ENCODE measurements around the gene MEPCE. TPM values are rescaled to one million over a fixed set of nuclear protein-coding genes. Genes with fewer than 3 reads are reported as not detected.

MEPCE gene
- total and polyA plus RNA-seq, 2 experiments from 2014 or later: 15.8 to 23.1 TPM

DNA sequence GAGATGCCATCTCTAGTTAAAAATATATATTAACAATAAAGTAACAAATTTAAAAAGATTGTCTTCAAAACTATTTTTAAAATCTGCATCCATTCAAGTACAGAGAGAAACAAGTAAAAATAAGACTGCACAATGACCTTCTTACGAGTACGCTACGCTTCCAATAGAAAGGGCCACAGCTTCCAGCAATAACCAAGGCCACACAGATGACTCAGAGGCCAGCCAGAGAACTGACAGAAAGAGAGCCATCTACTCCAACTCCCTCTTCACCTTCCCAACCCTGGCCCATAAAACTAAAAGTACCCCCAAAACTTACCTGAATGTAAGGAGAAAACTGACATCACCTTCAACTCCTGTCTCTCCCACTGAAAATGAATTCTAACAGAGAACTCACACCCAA, 29.6 kb upstream of the MEPCE start:
- Histone ChIP-seq H2AFZ (no peak overlapping the region), H3K79me2 (no peaks in the 10 kb centered on the region), H3K9me3 (ENCODE audit: low read depth) (no peaks in the 10 kb centered on the region), H3K27me3 (no peaks in the 10 kb centered on the region), H3K4me1 (ENCODE audit: insufficient read depth) (no peaks in the 10 kb centered on the region), H3K4me3 (no peak overlapping the region), H3K9me2 (replicated peaks; ENCODE audit: insufficient read depth) (no peaks in the 10 kb centered on the region), H3K4me2 (no peak overlapping the region), H3K36me3 (replicated peaks; ENCODE audit: insufficient read depth, low read depth) (no peaks in the 10 kb centered on the region), H3K27ac (no peak overlapping the region), H4K20me1 (ENCODE audit: insufficient read depth, poor library complexity, severe bottlenecking) (no peaks in the 10 kb centered on the region)
- TF ChIP-seq, protein P1, sequence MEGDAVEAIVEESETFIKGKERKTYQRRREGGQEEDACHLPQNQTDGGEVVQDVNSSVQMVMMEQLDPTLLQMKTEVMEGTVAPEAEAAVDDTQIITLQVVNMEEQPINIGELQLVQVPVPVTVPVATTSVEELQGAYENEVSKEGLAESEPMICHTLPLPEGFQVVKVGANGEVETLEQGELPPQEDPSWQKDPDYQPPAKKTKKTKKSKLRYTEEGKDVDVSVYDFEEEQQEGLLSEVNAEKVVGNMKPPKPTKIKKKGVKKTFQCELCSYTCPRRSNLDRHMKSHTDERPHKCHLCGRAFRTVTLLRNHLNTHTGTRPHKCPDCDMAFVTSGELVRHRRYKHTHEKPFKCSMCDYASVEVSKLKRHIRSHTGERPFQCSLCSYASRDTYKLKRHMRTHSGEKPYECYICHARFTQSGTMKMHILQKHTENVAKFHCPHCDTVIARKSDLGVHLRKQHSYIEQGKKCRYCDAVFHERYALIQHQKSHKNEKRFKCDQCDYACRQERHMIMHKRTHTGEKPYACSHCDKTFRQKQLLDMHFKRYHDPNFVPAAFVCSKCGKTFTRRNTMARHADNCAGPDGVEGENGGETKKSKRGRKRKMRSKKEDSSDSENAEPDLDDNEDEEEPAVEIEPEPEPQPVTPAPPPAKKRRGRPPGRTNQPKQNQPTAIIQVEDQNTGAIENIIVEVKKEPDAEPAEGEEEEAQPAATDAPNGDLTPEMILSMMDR (IDR thresholded peaks at IDR 0.05; ENCODE audit: poor library complexity): no peak
- TF ChIP-seq EZH2phosphoT487 (IDR thresholded peaks at IDR 0.05; ENCODE audit: low read depth, severe bottlenecking, unreplicated experiment) (no peak), EZH2 (IDR thresholded peaks at IDR 0.05; ENCODE audit: borderline replicate concordance) (no peak)
- no peak for DNase-seq (ENCODE audit: low spot score)
- 96% methylated on average over 3 of the region's 3 CpGs for WGBS (ENCODE audit: low lambda C conversion rate, missing lambda C conversion rate)

DNA sequence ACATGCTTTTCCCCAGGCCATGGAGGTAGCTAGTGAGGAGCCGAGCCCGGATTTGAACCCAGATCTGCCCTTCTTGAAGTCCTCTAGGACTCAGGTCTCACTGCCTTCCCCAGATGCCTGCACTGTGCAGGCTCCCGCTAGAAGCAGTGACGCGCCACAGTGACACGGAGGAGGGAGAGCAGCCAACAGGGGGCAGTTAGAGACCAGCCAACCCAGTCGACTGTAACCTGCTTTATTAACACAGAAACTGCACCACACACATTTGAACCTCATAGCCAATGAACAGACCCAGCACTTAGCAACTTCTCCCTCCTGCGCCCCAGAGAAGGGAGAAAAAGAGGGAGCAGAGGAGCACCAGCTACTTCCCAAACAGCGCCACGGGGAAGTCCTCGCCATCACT, 29.0 kb upstream of the MEPCE start:
- no peaks in the 10 kb centered on the region for H3K9me3 ChIP-seq (ENCODE audit: low read depth)
- TF ChIP-seq EZH2phosphoT487 (IDR thresholded peaks at IDR 0.05; ENCODE audit: low read depth, severe bottlenecking, unreplicated experiment) (no peak), EZH2 (IDR thresholded peaks at IDR 0.05; ENCODE audit: borderline replicate concordance) (no peak)
- TF ChIP-seq, protein P1 (IDR thresholded peaks at IDR 0.05; ENCODE audit: poor library complexity): peak; percentile 15
- no peaks in the 10 kb centered on the region for H3K36me3 ChIP-seq (replicated peaks; ENCODE audit: insufficient read depth, low read depth)
- H2AFZ ChIP-seq: no peak overlapping the region
- H3K27ac ChIP-seq: no peak overlapping the region
- H3K27me3 ChIP-seq: no peaks in the 10 kb centered on the region
- no peak overlapping the region for H3K4me2 ChIP-seq
- no peak overlapping the region for H3K4me3 ChIP-seq
- no peaks in the 10 kb centered on the region for H3K4me1 ChIP-seq (ENCODE audit: insufficient read depth)
- H3K9me2 ChIP-seq (replicated peaks; ENCODE audit: insufficient read depth): no peaks in the 10 kb centered on the region
- H3K79me2 ChIP-seq: no peaks in the 10 kb centered on the region
- no peak for DNase-seq (ENCODE audit: low spot score)
- 69% methylated on average over 11 of the region's 11 CpGs for WGBS (ENCODE audit: low lambda C conversion rate, missing lambda C conversion rate)
- H4K20me1 ChIP-seq (ENCODE audit: insufficient read depth, poor library complexity, severe bottlenecking): no peaks in the 10 kb centered on the region

DNA sequence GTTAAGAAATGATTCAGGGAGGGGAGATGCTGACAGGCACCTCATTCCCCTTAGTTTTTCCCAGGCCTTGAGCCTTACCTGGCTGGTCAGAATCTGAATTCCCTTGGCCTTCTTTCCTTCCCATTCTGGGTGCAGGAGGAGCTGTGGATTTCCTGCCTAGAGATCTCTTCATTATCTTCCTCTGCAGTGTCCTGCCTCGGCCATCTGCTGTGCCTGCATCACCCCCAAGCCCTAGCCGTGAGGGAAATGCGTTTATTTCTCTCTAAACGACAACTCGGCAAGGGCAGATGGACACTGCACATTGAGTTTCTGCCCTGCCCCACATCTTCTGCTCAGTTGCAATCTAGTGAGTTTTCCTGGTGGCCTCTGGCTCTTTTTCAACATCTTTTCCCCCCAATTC, 27.8 kb upstream of the MEPCE start:
- Histone ChIP-seq H3K4me1 (ENCODE audit: insufficient read depth) (no peaks in the 10 kb centered on the region), H3K79me2 (no peaks in the 10 kb centered on the region), H3K4me2 (no peak overlapping the region), H3K36me3 (replicated peaks; ENCODE audit: insufficient read depth, low read depth) (no peaks in the 10 kb centered on the region), H3K4me3 (no peak overlapping the region), H3K9me3 (ENCODE audit: low read depth) (no peaks in the 10 kb centered on the region), H2AFZ (no peak overlapping the region), H4K20me1 (ENCODE audit: insufficient read depth, poor library complexity, severe bottlenecking) (no peaks in the 10 kb centered on the region), H3K9me2 (replicated peaks; ENCODE audit: insufficient read depth) (no peaks in the 10 kb centered on the region), H3K27me3 (no peaks in the 10 kb centered on the region), H3K27ac (no peak overlapping the region)
- DNase-seq (ENCODE audit: low spot score): no peak
- TF ChIP-seq EZH2 (IDR thresholded peaks at IDR 0.05; ENCODE audit: borderline replicate concordance) (no peak), EZH2phosphoT487 (IDR thresholded peaks at IDR 0.05; ENCODE audit: low read depth, severe bottlenecking, unreplicated experiment) (no peak)
- TF ChIP-seq, protein P1 (IDR thresholded peaks at IDR 0.05; ENCODE audit: poor library complexity): no peak
- 82% methylated on average over 5 of the region's 5 CpGs for WGBS (ENCODE audit: low lambda C conversion rate, missing lambda C conversion rate)

DNA sequence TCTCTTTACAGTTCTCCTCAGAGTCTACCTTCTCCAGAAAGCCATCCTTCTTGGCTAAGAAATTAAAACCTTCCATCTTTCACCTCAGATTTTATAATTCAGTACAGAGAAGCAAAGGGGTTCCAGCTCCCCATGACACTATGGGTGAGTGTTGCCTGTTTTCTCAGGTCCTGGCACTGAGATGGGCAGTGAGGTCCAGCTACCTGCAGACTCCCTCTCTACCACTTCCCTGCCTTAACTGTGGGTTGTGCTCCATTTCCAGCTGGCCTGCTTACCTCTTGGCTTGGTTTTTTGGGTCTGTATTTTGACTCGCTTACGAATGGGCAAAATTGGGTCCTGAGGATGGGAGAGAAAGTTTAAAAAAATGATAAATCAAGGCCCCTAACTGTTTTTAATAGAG, 27.4 kb upstream of the MEPCE start:
- Histone ChIP-seq H4K20me1 (ENCODE audit: insufficient read depth, poor library complexity, severe bottlenecking) (no peaks in the 10 kb centered on the region), H2AFZ (no peak overlapping the region), H3K4me1 (ENCODE audit: insufficient read depth) (no peaks in the 10 kb centered on the region), H3K27ac (no peak overlapping the region), H3K79me2 (no peaks in the 10 kb centered on the region), H3K36me3 (replicated peaks; ENCODE audit: insufficient read depth, low read depth) (no peaks in the 10 kb centered on the region), H3K27me3 (no peaks in the 10 kb centered on the region), H3K4me2 (no peak overlapping the region), H3K9me2 (replicated peaks; ENCODE audit: insufficient read depth) (no peaks in the 10 kb centered on the region), H3K4me3 (no peak overlapping the region), H3K9me3 (ENCODE audit: low read depth) (no peaks in the 10 kb centered on the region)
- no peak for TF ChIP-seq EZH2 (IDR thresholded peaks at IDR 0.05; ENCODE audit: borderline replicate concordance)
- no peak for TF ChIP-seq EZH2phosphoT487 (IDR thresholded peaks at IDR 0.05; ENCODE audit: low read depth, severe bottlenecking, unreplicated experiment)
- TF ChIP-seq, protein P1 (IDR thresholded peaks at IDR 0.05; ENCODE audit: poor library complexity): no peak
- 95% methylated on average over 2 of the region's 2 CpGs for whole genome bisulfite sequencing (ENCODE audit: low lambda C conversion rate, missing lambda C conversion rate)
- no peak for DNase-seq (ENCODE audit: low spot score)

All from hepatocyte (in vitro differentiated cells).